Measurements from ENCODE around the gene SFT2D3. TPM values are rescaled to one million over a fixed set of nuclear protein-coding genes. Genes with fewer than 3 reads are reported as not detected.
"Not testable (repeated sequence)": the region's sequence is repeated elsewhere in the genome, so short reads cannot be mapped to it uniquely, and the experiment has no call there.

Gene SFT2D3
- total RNA-seq, 1 donor from 2014 or later, result 5.7 TPM

GRCh38 chr2:127747621-127748020 is 46.3 kb downstream of the SFT2D3 start:
- TF ChIP-seq CTCF (conservative IDR thresholded peaks at IDR 0.05; ENCODE audit: low read depth, low read length), result no peak
- DNase-seq (ENCODE audit: low read depth), result no peak
- no peak overlapping the region for H3K4me3 ChIP-seq (ENCODE audit: low read depth, low read length)

GRCh38 chr2:127749537-127749936 is 48.2 kb downstream of the SFT2D3 start:
- H3K4me3 ChIP-seq (ENCODE audit: low read depth, low read length); DNase-seq (ENCODE audit: low read depth): not testable (repeated sequence)

GRCh38 chr2:127753374-127753773 is 52.1 kb downstream of the SFT2D3 start:
- H3K4me3 ChIP-seq (ENCODE audit: low read depth, low read length), result no peak overlapping the region
- TF ChIP-seq CTCF (conservative IDR thresholded peaks at IDR 0.05; ENCODE audit: low read depth, low read length), result no peak
- no peak for DNase-seq (ENCODE audit: low read depth)

GRCh38 chr2:127754186-127754585 is 52.9 kb downstream of the SFT2D3 start:
- no peak overlapping the region for H3K4me3 ChIP-seq (ENCODE audit: low read depth, low read length)
- TF ChIP-seq CTCF (conservative IDR thresholded peaks at IDR 0.05; ENCODE audit: low read depth, low read length), result no peak
- DNase-seq (ENCODE audit: low read depth), result no peak

Other genes with a start within 250 kb of the SFT2D3 start
- 50.7 and 77.1 TPM in 2 replicates for gene IWS1, start 175.0 kb upstream of the SFT2D3 start, total RNA-seq
- 0.43 TPM in 1 of 2 replicates, not detected in the other for gene MYO7B, start 165.8 kb upstream of the SFT2D3 start, total RNA-seq
- not detected in 2 replicates for gene GPR17, start 55.3 kb upstream of the SFT2D3 start, total RNA-seq
- gene LIMS2, start 26.0 kb upstream of the SFT2D3 start, total RNA-seq, result 0.36 and 1.2 TPM in 2 replicates
- 12.3 and 21.2 TPM in 2 replicates for gene WDR33, start 109.7 kb downstream of the SFT2D3 start, total RNA-seq
- gene POLR2D, start 156.7 kb downstream of the SFT2D3 start, total RNA-seq, result 19.7 and 25.1 TPM in 2 replicates
- 10.7 and 14.0 TPM in 2 replicates for gene AMMECR1L, start 184.5 kb downstream of the SFT2D3 start, total RNA-seq